Measurements from ENCODE around the gene ZFYVE28.
"Not testable (repeated sequence)": the region's sequence is repeated elsewhere in the genome, so short reads cannot be mapped to it uniquely, and the experiment has no call there.

Gene ZFYVE28

DNA sequence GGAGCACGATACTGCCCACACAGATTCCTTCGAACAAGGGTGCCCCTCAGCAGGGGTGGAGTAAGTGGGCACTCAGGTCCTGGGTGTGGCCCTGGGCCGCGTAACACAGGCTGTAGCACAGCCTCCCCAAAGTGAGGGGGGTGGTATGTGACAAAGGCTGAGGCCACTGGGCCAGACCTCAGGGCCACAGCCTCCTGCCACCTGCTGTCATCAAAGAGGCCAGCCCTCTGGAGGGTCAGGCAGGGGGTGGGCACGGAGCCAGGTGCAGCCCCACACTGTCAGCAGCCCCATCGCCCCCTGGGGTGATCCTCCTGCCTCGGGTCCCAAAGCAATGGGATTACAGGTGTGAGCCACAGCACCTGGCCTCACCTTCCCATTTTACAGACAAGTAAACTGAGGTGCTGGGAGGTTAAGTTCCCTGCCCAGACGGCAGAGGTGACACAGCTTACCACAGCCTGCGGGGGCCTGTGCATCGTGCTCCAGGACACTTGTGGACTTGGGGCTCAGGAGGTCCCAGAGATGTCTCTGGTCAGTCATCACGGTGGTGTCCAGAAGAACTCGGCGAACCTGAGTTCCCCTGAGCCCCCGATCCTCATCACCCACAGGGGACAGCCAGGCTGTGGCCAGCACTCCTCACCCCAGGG is 129.0 kb downstream of the ZFYVE28 start:
- DNase-seq (ENCODE audit: low read depth) = no peak

DNA sequence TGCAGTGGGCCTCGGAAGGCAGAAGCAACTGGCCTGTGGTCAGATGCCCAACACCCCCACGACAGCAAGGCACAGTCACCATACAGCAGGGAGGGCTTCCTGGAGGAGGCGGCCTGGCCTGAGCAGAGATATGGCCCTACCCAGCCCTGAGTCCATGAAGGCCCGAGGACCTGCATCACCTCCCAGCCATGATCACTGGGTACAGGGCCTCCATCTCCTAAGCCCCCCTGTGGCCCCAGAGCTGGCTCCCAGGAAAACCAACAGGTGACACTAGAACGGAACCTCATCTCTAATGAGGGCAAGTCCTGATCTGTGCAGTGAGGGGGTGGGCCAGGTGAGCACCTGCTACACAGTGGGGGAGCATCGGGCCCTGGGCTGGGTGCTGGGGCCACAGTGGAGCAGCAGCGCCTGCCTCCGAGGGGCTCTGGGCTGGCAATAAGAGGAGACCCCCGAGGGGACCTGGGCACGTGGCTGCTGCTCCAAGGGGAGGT is 130.3 kb downstream of the ZFYVE28 start:
- no peak for DNase-seq (ENCODE audit: low read depth)

DNA sequence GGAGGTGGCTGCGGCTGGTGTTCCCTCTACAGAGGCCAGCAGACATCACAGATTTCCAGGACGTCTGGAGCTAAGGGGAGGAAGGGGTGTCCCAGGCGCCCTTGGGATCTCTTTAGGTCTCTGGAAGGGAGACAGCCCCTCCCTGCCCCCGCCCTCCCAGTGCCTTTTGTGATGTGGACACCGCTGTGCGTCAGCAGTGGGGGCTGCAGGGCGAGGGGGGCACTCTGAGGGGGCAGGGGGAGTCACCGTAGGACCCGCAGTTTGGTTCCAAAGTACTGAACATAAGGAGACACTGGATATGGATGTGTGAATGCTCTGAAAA is 130.9 kb downstream of the ZFYVE28 start:
- no peak for DNase-seq (ENCODE audit: low read depth)

DNA sequence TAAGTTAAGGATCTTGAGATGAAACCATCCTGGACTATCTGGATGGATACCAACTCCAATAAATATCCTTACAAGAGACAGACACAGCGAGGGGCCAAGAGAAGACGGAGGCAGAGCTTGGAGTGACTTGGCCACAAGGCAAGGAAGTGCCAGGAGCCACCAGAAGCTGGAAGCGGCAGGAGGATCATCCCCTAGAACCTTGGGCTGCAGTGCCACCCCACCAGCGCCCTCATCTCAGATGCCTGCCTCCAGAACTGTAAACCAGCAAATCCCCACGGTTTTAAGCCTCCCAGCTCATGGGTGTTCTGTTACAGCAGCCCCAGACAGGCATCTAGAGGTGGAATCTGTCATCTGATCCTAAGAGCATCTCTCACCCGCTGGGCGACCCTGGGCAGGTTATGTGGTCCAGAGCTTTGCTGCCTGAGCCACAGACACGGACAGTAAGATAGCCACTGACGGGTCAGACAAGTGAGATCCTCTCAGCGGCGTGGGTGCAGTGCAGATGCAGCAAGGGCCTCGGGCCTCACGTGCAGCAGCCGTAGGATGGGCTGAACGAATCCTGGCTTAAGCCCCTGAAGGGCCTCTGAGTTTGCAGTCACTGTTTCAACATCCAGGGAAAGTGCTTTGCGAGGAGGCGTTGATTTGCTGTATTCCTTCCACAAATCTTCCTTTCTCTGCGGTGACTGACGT is 131.4 kb downstream of the ZFYVE28 start:
- no peak for DNase-seq (ENCODE audit: low read depth)

DNA sequence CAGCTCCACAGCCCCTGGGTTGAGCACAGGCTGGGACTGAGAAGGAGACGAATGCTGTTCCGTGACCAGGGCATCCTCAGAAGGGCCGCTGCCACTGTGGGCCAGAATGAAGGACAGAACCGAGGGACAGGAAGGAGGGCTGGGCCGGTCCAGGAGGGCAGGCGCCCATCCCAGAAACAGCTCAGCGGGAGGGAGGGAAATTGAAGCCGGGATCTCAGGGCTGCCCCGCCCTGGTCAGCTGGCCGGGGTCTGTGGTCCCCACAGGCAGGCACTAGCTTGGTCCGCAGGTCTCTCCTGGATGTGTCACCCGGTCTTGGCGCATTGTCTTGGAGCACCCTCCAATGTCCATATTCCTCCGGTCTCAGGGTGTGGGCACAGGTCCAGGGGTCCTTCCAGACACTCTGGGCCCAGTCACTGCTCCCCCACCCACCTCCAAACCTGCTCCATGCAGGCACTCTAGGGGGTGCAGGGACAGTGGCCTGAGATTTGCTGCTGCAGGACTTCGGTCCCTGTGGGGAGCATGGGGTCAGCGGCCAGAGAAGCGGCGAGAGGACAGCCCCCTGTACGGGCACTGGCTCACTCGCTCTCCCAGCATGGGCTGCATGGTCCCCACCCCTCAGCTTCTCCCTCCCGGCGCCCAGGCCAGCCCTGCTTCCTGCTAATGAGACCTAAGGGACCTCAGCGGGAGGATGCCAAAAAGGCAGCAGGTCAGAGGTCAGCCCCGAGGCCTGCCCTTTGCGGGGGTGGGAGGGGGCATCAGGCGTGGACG is 132.6 kb downstream of the ZFYVE28 start:
- DNase-seq (ENCODE audit: low read depth) = no peak

DNA sequence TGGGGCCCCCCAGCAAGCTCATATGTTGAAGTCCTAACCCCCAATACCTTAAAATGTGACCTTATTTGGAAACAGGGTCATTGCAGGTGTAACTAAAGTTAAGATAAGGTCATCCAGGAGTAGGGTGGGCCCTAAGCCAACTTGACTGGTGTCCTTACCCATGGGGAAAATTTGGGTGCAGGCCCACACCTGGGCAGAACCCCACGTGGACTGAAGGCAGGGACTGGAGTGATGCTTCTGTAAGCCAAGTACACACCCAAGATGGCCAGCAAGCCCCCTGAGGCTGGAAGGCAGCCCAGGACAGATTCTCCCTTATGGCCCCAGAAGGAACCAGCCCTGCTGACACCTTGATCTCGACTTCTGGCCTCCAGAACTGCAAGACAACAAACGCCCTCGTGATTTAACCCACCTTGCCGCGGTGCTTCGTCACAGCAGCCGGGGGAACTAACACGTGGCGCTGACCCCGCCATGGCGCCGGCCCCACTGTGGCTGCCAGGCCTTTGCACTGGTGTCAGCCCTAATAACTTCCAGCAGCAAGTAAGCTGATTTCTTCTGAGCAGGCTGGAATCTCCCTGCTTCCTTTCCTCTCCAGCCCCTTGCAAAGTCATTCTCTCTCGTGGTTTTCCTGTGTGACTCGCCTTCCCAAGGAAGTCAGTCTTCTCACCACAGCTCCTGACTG is 133.4 kb downstream of the ZFYVE28 start:
- peak; percentile 42 for DNase-seq (ENCODE audit: low read depth)

DNA sequence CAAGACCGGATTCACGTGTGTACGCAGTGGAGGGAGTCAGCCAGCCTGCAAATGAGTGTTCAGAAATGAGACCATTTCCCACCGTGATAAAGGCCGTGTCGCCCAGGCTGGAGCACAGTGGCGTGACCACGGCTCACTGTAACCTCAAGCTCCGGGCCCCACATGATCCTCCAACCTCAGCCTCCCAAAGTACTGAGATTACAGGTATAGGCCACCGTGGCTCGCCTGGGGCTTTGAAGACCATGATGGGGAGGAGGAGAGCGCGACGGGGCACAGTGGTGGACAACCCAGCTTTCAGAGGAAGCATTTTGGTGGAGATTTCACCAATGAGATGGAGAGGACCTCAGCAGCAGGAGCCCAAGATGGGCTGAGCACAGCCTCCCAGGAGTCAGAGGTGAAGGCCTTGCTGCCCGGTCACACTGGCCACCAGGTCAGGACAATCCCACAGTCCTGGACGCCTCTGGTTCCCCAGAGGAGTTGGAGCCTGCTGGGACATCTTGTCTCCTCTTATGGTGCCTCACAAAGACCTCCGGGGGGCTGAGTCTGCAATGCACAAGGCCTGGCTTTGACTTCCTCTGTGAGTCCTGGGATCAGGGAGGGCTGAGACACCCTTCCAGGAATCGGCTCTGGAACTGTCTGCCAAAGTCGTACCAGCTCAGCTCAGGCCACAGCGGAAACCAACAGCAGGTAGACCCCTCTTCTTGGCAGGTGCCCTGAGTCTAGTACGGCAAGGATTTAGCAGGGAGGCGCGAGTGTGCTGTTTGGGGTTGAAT is 134.1 kb downstream of the ZFYVE28 start:
- DNase-seq (ENCODE audit: low read depth) = no peak

DNA sequence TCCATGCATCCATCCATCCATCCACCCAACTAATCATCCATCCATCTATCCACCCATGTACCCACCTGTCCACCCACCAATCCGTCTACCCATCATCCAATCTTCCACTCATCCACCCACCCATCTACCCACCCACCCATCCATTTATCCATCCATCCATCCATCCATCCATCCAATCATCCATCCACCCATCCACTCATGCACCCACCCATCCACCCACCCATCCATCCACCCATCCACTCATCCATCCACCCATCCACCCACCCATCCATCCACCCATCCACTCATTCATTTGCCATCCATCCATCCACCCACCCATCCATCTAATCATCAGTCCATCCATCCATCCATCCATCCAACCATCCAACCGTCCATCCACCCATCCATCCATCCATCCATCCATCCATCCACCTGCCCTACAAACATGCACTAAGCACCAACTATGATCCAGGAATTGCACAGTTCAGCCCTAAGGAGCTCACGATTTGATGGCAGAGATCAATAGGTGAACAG is 135.2 kb downstream of the ZFYVE28 start:
- DNase-seq (ENCODE audit: low read depth) = no peak

DNA sequence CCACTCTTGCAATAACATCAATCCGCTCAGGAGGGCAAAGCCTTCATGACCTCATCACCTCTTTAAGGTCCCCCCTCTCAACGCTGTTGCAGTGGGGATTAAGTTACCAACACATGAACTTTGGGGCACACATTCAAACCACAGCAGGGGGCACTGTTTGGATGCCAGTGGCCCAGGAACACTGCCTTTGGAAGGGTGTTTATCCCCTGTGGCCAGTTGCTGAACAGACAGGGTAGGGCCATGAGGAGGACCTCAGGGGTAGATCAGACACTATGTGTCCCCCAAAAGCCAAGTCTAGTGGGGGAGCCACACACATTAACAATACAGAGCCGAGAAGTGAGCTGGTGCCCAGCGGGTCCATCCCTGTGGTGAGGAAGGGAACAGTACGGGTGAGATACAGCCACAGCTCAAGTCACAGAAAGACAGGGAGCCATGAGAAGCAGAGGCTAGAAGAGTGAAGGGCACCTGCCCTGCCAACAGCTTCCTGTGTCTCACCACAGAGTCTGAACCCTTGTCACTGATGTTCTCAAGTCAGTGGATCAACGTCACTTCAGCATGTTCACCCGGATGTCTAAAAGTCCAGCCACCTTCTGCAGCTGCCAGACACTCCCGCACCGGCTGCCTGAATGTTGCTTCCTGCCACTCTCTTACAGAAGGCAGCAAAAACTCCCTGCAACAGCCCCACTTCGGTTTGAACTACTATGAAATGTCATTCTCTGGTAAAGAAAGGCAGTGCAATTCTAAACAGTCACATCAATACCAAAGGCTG is 136.7 kb downstream of the ZFYVE28 start:
- no peak for DNase-seq (ENCODE audit: low read depth)

DNA sequence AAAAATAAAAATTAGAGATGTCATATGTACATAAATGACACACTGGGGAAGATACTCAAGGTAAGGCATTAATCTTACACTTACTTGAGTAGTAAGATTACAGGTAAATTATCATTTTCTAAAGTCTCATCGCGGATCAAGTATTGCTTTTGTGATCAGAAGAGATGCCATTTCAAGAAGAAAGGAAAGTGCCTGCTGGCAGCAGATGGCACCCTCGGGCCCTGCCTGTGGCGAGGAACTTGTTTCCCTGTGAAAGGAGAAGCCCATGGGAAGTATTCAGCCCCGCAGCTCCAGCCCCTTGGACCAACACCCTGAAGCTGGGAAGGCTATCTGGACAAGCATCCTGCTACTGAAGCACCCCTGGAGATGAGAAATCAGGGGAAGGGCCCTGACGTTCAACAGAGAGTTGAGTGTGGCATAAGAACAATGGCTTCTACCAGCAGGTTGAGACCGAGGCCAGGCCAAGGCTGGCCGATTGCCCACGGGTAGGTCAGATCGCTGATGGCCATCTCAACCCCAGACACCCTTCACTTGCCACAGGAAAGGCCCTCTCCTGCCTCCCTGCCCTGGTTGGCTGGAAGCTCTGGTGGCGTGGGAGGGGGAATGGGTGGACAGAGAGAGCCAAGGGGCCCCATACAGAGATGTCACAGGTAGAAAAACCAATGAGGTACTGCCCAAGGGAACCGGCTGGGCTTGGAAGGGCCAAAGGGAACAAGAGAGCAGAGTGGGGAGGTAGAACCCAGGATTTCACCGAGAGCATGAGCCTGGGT is 137.7 kb downstream of the ZFYVE28 start:
- DNase-seq (ENCODE audit: low read depth) = no peak

DNA sequence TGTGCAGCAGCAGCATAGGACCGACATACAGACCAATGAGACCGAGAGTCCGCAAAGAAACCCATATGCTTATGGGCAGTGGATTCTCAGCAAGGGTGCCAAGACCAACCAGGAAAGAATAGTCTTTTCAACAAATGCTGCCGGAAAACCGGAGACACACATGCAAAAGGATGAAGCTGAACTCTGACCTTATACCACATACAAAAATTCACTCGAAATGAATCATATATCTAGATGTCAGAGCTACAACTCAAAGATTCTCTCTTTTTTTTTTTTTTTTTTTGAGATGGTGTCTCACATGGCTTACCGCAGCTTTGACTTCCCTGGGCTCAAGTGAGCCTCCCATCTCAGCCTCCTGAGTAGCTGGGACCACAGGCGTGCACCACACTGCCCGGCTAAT is 140.5 kb downstream of the ZFYVE28 start:
- peak; percentile 40 for DNase-seq (ENCODE audit: low read depth)

DNA sequence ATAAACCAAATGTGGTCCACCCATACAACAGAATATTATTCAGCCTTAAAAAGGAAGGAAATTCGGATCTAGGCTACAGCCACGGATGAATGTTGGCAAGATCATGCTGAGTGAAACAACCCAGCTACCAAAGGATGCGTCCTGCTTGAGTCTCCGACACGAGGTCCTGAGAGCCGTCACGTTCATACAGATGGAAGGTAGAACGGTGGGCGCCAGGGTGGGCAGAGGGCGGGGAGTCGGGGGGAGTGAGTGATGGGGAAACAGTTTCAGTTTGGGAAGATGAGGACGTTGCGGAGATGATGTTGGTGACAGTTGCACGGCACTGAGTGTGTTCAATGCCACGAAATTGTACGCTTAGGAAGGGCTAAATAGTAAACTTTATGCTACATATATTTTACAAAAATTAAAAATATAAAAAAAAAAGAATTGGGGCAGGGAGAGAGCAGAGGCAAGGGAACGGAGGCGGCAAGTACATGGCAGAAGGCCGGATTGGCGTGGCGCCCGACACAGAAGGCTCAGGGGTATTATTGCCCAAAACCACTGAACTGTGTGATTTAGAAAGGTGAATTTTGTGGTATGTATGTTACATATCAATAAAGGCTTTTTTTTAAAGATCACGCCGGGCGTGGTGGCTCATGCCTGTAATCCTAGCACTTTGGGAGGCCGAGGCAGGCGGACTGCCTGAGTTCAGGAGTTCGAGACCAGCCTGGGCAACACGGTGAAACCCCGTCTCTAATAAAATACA is 141.7 kb downstream of the ZFYVE28 start:
- no peak for DNase-seq (ENCODE audit: low read depth)

DNA sequence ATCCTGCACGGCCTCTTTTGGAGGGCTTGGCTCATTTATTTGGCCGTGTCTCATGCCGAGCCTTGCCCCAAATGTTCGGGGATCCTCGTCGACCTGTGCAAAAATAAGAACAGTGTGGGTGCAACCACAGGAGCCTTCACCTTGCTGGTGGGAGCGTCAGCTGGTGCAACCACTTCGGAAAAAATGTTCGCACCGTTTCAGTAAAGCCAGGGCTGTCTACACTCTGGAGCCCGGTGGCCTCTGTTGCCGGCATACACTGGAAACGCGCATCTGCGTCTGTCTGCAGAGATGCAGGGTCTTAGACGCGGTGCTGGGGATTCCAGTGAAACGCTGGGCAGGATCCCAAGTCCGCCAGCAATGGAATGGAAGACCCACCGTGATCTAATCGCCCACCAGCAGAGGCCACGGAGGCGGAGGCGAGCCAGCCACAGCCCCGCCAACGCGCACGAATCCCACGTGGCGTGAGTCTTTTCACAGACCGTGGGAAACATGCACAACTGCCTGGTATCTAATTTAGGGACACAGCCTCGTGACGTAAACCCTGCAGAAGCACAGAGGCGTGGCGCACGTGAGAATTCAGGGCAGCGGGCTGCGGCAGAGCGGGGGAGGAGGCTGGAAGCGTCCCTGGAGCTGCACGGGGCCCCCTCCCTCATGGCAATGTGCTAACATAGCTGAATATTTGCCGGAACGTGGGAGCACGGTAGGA is 142.7 kb downstream of the ZFYVE28 start:
- DNase-seq (ENCODE audit: low read depth) = no peak

DNA sequence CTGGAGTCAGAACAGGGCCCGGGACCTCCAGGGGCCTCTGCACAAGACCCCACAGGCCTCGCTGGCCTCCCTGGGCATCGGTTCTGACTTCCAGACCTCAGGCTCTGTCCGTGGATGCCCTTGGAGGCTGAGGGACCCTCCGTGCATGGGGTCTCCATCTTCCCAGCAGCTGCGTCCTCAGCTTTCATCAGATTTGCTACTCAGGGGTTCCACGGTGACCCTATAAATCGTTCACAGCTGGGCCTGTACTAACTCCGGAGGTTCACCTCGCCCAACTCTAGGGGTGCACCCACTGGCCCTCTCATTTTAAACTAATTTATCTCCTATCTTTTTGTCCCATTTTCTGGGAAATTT is 143.4 kb downstream of the ZFYVE28 start:
- not testable (repeated sequence) for DNase-seq (ENCODE audit: low read depth)

DNA sequence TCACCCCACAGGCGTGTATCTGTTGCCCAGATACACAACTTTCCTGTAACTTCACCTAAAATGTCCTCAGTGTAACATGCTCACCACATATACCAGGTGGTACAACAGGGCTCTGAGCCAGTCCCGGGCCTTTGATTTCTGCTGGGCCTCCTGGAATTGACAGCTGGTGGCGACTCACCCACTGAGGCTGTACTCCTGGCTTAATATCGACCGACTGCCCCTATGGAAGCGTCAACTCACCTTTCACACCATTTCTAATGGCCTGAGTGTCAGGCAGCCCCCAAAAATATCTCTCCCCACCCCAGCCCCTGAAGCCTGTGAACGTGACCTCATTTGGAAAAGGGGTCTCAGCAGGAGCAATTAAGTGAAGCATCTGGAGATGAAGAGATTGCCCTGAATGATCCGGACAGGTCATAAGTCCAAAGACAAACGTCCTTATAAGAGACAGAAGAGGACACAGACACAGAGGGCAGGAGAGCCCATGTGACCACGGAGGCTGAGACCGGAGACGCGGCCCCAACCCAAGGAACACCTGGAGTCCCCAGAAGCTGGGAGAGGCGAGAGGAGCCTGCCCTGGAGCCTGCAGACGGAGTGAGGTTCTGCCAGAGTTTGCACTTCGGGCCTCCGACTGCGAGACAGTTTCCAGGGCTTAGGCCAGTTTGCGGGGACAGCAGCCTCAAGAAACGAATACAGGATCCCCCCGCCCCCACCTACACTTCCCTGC is 144.0 kb downstream of the ZFYVE28 start:
- no peak for DNase-seq (ENCODE audit: low read depth)

DNA sequence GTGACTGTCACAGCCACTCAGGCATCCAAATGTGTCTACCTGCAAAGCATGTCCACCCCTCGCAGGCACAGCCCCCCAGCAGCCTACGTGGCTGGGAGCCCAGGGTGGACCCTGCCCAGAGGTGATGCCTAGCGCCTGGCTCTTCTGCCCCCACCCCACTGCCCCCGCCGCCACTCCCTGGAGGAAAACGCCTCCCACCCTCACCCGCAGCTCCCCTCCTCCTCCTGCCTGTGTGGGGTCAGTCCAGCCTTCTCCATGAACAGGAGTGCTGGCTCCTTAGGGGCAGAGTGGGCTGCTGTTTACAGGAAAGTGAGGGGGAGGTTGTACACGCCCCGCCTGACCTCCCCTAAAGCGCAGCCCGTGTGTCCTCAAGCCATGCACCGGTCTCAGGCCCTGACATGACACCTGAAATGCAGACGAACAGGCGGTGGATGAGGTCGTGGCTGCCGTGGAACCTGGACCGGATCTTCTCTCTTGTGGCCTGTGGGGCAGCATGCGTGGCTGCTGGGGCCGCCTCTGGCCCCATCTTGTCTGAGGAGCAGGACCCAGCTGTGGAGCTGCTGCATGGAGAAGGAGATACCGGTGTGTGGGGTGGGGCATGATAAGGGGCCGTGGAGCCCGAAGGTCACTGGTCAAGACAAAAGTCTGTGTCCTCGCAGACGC is 144.7 kb downstream of the ZFYVE28 start:
- DNase-seq (ENCODE audit: low read depth) = no peak

DNA sequence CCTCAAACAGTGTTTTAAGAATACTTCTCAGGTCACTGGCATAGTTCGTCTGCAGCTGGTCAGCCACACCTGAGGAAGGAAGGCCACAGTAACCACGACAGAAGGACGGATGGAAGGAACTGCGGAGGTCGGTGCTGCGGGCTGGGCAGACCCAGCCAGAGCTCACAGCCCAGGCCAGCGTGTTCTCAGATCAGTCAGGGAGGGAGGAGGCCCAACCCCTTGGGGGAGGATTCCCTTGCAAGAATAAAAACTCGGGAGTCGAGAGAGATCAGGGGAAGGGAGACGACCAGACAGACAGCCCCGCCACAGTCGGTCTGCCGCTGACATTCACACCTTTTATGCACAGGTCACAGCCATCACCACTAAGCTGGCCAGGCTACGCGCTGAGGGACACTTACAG is 145.2 kb downstream of the ZFYVE28 start:
- no peak for DNase-seq (ENCODE audit: low read depth)

DNA sequence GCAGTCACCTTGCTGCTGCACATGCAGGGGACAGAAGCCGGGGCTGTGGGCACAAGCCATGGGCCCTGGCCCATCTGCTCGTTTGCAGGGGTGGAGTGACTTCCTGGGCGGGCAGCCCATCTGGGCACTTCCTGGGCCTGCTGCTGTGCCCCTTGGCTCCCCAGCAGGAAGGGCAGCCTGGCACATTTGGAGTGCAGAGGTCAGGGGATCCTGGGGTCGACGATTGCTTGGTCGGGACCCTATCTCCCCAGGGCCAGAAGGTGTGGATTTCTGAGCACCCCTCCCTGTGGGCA is 145.7 kb downstream of the ZFYVE28 start:
- DNase-seq (ENCODE audit: low read depth) = no peak

Data from iris pigment epithelial cell (primary cell).